Osteoblast (primary cell): Measurements from ENCODE around the gene CHD9NB. TPM values are rescaled to one million over a fixed set of nuclear protein-coding genes. Genes with fewer than 3 reads are reported as not detected.

ENCODE experiments used
- DNase-seq: peaks from one replicate; pipeline ENCODE4 v3.0.0; 2011; ENCODE audit warnings: low spot score, mixed read lengths; ENCODE audit not compliant: insufficient read length; ENCODE audit errors: missing footprints
- H2AFZ ChIP-seq: 2 replicates; pipeline ENCODE4 v1.6.0; 2011; ENCODE audit warnings: mild to moderate bottlenecking, low read length
- H3K27ac ChIP-seq: 2 replicates; pipeline ENCODE4 v1.5.1; 2011; ENCODE audit warnings: mild to moderate bottlenecking, low read depth, low read length, moderate library complexity
- H3K27me3 ChIP-seq: 2 replicates; pipeline ENCODE4 v1.6.0; 2012; ENCODE audit warnings: mild to moderate bottlenecking, control low read depth, inconsistent platforms, low read length, moderate library complexity; ENCODE audit not compliant: insufficient read depth
- H3K36me3 ChIP-seq: 2 replicates; pipeline ENCODE4 v1.5.1; 2011; ENCODE audit warnings: mild to moderate bottlenecking, low read length, control low read depth, moderate library complexity; ENCODE audit not compliant: insufficient read depth
- H3K4me1 ChIP-seq: 2 replicates; pipeline ENCODE4 v1.5.1; 2011; ENCODE audit warnings: mild to moderate bottlenecking, low read length, control low read depth, moderate library complexity; ENCODE audit not compliant: insufficient read depth
- H3K4me2 ChIP-seq: 2 replicates; pipeline ENCODE4 v1.6.0; 2011; ENCODE audit warnings: mild to moderate bottlenecking, low read length; ENCODE audit not compliant: insufficient read depth
- H3K4me3 ChIP-seq: fragments of 200-600 bp; sonication (generic); 3 replicates; pipeline ENCODE4 v1.5.1; 2012; ENCODE audit warnings: mild to moderate bottlenecking, low read length, inconsistent platforms; ENCODE audit not compliant: insufficient read depth
- H3K79me2 ChIP-seq: 2 replicates; pipeline ENCODE4 v1.6.0; 2012; ENCODE audit warnings: mild to moderate bottlenecking, low read length, control low read depth, inconsistent platforms; ENCODE audit not compliant: insufficient read depth
- H3K9me3 ChIP-seq: 2 replicates; pipeline ENCODE4 v1.5.1; 2011; ENCODE audit warnings: low read depth, low read length, control low read depth
- H4K20me1 ChIP-seq: 2 replicates; pipeline ENCODE4 v1.6.0; 2012; ENCODE audit warnings: mild to moderate bottlenecking, low read length, control low read depth; ENCODE audit not compliant: insufficient read depth
- total RNA-seq: library from RNA; depleted of rRNA; stranded (reverse); fragments of >200 nt; gene quantifications from 2 replicates; pipeline ENCODE4 v1.2.3, GENCODE V29; 2012
- TF ChIP-seq, protein P1 (sequence below): IDR thresholded peaks from 2 replicates; pipeline ENCODE4 v1.5.1; 2011; ENCODE audit warnings: mild to moderate bottlenecking, low read depth, low read length, moderate library complexity; ENCODE audit errors: extremely low read depth

CHD9NB gene
- total RNA-seq, 1 donor, result 1.1 TPM

DNA sequence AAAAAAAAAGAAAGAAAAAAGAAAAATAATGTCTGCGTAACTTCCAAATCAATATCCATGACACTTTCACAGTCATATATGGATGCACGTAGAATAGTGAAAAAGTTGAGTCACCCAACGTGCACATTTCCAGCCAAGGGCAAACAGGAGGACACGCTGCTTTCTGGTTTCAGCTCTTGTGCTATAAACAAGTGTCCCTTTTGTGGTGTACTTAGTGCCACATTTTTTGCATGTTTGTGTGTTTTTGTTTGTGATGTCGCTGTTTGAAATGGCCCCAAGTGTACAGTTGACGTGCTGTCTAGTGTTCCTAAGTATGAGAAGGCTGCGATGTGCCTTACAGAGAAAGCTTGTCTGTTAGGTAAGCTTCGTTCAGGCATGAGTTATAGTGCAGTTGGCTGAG, 5.0 kb upstream of the CHD9NB start:
- Histone ChIP-seq H3K4me2 (no peak overlapping the region), H3K27me3 (no peaks in the 10 kb centered on the region), H3K4me3 (no peak overlapping the region), H2AFZ (no peak overlapping the region), H3K9me3 (no peaks in the 10 kb centered on the region), H3K27ac (no peak overlapping the region), H3K79me2 (peaks cover 49% of the 10 kb centered on the region), H4K20me1 (no peaks in the 10 kb centered on the region), H3K36me3 (no peaks in the 10 kb centered on the region), H3K4me1 (peaks cover 25% of the 10 kb centered on the region)
- TF ChIP-seq, protein P1, sequence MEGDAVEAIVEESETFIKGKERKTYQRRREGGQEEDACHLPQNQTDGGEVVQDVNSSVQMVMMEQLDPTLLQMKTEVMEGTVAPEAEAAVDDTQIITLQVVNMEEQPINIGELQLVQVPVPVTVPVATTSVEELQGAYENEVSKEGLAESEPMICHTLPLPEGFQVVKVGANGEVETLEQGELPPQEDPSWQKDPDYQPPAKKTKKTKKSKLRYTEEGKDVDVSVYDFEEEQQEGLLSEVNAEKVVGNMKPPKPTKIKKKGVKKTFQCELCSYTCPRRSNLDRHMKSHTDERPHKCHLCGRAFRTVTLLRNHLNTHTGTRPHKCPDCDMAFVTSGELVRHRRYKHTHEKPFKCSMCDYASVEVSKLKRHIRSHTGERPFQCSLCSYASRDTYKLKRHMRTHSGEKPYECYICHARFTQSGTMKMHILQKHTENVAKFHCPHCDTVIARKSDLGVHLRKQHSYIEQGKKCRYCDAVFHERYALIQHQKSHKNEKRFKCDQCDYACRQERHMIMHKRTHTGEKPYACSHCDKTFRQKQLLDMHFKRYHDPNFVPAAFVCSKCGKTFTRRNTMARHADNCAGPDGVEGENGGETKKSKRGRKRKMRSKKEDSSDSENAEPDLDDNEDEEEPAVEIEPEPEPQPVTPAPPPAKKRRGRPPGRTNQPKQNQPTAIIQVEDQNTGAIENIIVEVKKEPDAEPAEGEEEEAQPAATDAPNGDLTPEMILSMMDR, result no peak
- DNase-seq, result no peak

- Histone ChIP-seq H3K36me3 (no peaks in the 10 kb centered on the region), H3K27ac (peak overlapping the region; percentile 84), H3K79me2 (peaks cover 41% of the 10 kb centered on the region), H2AFZ (no peak overlapping the region), H3K9me3 (no peaks in the 10 kb centered on the region), H3K27me3 (no peaks in the 10 kb centered on the region), H3K4me2 (peak overlapping the region; percentile 80), H3K4me1 (peaks cover 31% of the 10 kb centered on the region), H3K4me3 (peak overlapping the region; percentile 91), H4K20me1 (no peaks in the 10 kb centered on the region)
- TF ChIP-seq, protein P1, result no peak
- peak; percentile 91 for DNase-seq
Measured at GRCh38 chr16:53056392-53056881, 3.7 kb upstream of the CHD9NB start.

DNA sequence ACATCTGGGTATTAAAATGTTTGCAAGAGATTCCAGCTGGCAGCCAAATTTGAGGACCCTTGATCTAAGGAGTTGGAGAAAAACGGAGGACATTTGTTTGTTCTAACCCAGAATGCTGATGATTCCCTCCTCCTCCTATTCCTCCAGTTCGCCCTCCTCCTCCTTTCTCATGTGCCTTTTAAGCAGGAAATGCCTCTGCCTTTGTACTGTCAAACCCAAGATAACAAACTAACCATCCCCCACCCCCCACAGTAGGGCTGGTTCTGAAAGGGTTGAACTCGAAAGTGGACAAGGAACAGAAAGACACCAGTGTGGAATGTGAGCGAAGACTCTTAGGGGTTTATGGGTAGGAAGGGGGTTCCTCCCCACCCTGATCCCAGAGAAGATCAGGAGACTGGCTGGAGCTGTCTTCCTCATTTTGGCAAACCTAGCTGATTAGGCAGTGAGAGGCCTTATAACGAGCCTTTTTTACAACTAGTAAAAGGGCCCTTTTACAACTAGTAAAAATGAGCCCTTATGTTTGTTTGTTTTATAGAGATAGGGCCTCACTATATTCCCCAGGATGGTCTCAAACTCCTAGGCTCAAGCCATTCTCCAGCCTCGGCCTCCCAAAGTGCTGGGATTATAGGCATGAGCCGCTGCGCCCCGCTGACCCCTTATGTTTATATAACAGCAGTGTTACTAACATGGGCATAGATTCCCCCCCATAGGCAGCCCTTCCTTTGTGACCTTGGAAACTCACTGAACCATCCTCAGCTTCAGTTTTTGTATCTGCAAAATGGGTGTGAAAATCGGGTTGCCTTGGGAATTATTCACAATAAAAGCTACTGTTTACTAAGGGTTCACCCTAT, 3.1 kb upstream of the CHD9NB start:
- peak overlapping the region; percentile 80 for H3K4me2 ChIP-seq
- no peaks in the 10 kb centered on the region for H3K36me3 ChIP-seq
- no peaks in the 10 kb centered on the region for H4K20me1 ChIP-seq
- H3K27me3 ChIP-seq, result no peaks in the 10 kb centered on the region
- peaks cover 31% of the 10 kb centered on the region for H3K4me1 ChIP-seq
- H2AFZ ChIP-seq, result peak overlapping the region; percentile 83
- peak; percentile 73 for DNase-seq
- peak overlapping the region; percentile 91 for H3K4me3 ChIP-seq
- H3K79me2 ChIP-seq, result peaks cover 36% of the 10 kb centered on the region
- TF ChIP-seq, protein P1, result no peak
- peak overlapping the region; percentile 84 for H3K27ac ChIP-seq
- no peaks in the 10 kb centered on the region for H3K9me3 ChIP-seq
